GM21447 (cell line): ENCODE results near the gene ART1.
"Not testable (repeated sequence)": the region's sequence is repeated elsewhere in the genome, so short reads cannot be mapped to it uniquely, and the experiment has no call there.

Experiments
- ATAC-seq: cut with Tn5 transposase; IDR thresholded peaks from one replicate; pipeline ENCODE4 v1.9.1; 2021; ENCODE audit not compliant: unreplicated experiment

ART1 gene

GRCh38 chr11:3631331-3631730, 13.6 kb upstream of the ART1 start:
- no peak for ATAC-seq

GRCh38 chr11:3632070-3632660, 12.8 kb upstream of the ART1 start:
- no peak for ATAC-seq

- no peak for ATAC-seq
These were observed 9.1 kb upstream of the ART1 start for GRCh38 chr11:3635641-3636375.

GRCh38 chr11:3637201-3637600, 7.7 kb upstream of the ART1 start:
- ATAC-seq, result no peak

- ATAC-seq, result no peak
These were observed 6.4 kb upstream of the ART1 start for GRCh38 chr11:3638513-3638912.

- ATAC-seq, result no peak
These were observed 5.1 kb upstream of the ART1 start for GRCh38 chr11:3639841-3640240.

- ATAC-seq, result no peak
These were observed 3.7 kb upstream of the ART1 start for GRCh38 chr11:3641191-3641590.

GRCh38 chr11:3641701-3642070, 3.2 kb upstream of the ART1 start, which contains the start of gene ART5:
ART5 (minus strand) TSS chr11:3641992; CDS start chr11:3641862, 130 bp downstream.
- ATAC-seq, result no peak

GRCh38 chr11:3642071-3642951, 2.6 kb upstream of the ART1 start:
- ATAC-seq, result no peak

- ATAC-seq, result not testable (repeated sequence)
These were observed 1.8 kb upstream of the ART1 start for GRCh38 chr11:3643102-3643546.

- no peak for ATAC-seq
These were observed 624 bp downstream of the ART1 start for GRCh38 chr11:3645552-3645951.

- ATAC-seq, result not testable (repeated sequence)
These were observed 3.9 kb downstream of the ART1 start for GRCh38 chr11:3648843-3649242.

GRCh38 chr11:3649374-3649773, 4.4 kb downstream of the ART1 start:
- not testable (repeated sequence) for ATAC-seq

- not testable (repeated sequence) for ATAC-seq
These were observed 7.6 kb downstream of the ART1 start for GRCh38 chr11:3652514-3652913.

- no peak for ATAC-seq
These were observed 10.6 kb downstream of the ART1 start for GRCh38 chr11:3655547-3655946.

GRCh38 chr11:3657331-3657730, 12.4 kb downstream of the ART1 start:
- ATAC-seq, result not testable (repeated sequence)

- no peak for ATAC-seq
These were observed 13.3 kb downstream of the ART1 start for GRCh38 chr11:3658252-3658651.

- no peak for ATAC-seq
These were observed 14.9 kb downstream of the ART1 start for GRCh38 chr11:3659595-3660515.

GRCh38 chr11:3660960-3661359, 16.0 kb downstream of the ART1 start:
- no peak for ATAC-seq

- no peak for ATAC-seq
These were observed 17.9 kb downstream of the ART1 start for GRCh38 chr11:3662856-3663255.
